HG03108 (cell line): ENCODE data around the gene PTPN20.

Experiments used
- ATAC-seq: cut with Tn5 transposase; IDR thresholded peaks from one replicate; pipeline ENCODE4 v1.9.1; 2021; ENCODE audit warnings: moderate library complexity; ENCODE audit not compliant: unreplicated experiment

The PTPN20 gene

GRCh38 chr10:47046321-47047126 lies 135.3 kb downstream of the PTPN20 start:
- ATAC-seq: no peak

GRCh38 chr10:47047127-47047504 lies 135.9 kb downstream of the PTPN20 start:
- ATAC-seq: no peak

GRCh38 chr10:47047577-47048525 lies 136.6 kb downstream of the PTPN20 start:
- no peak for ATAC-seq

- ATAC-seq: no peak
Observed at GRCh38 chr10:47048526-47048905, 137.3 kb downstream of the PTPN20 start.

- no peak for ATAC-seq
Observed at GRCh38 chr10:47049056-47049851, 138.0 kb downstream of the PTPN20 start.

- ATAC-seq: no peak
Observed at GRCh38 chr10:47049906-47050305, 138.7 kb downstream of the PTPN20 start.

GRCh38 chr10:47050618-47051455 lies 139.6 kb downstream of the PTPN20 start:
- ATAC-seq: no peak

- ATAC-seq: no peak
Observed at GRCh38 chr10:47051741-47052238, 140.6 kb downstream of the PTPN20 start.
